PC-3 (cell line): ENCODE data around the gene ZBTB7A.

Experiments
- EZH2 ChIP-seq: fragments of 300-600 bp; sonication (generic); IDR thresholded peaks from one replicate; pipeline ENCODE4 v1.6.1; 2017; ENCODE audit warnings: antibody characterized with exemption, mild to moderate bottlenecking, low read length; ENCODE audit not compliant: unreplicated experiment
- EZH2phosphoT487 ChIP-seq: fragments of 300-600 bp; sonication (generic); IDR thresholded peaks from 2 replicates; pipeline ENCODE4 v1.6.1; 2018; ENCODE audit warnings: mild to moderate bottlenecking, antibody characterized with exemption, low read length, borderline replicate concordance
- TF ChIP-seq, protein P1 (sequence below): fragments of 300-600 bp; sonication (generic); conservative IDR thresholded peaks from 2 replicates; pipeline ENCODE4 v1.5.1; 2017; ENCODE audit warnings: antibody characterized with exemption, low read depth, mild to moderate bottlenecking, low read length

DNA sequence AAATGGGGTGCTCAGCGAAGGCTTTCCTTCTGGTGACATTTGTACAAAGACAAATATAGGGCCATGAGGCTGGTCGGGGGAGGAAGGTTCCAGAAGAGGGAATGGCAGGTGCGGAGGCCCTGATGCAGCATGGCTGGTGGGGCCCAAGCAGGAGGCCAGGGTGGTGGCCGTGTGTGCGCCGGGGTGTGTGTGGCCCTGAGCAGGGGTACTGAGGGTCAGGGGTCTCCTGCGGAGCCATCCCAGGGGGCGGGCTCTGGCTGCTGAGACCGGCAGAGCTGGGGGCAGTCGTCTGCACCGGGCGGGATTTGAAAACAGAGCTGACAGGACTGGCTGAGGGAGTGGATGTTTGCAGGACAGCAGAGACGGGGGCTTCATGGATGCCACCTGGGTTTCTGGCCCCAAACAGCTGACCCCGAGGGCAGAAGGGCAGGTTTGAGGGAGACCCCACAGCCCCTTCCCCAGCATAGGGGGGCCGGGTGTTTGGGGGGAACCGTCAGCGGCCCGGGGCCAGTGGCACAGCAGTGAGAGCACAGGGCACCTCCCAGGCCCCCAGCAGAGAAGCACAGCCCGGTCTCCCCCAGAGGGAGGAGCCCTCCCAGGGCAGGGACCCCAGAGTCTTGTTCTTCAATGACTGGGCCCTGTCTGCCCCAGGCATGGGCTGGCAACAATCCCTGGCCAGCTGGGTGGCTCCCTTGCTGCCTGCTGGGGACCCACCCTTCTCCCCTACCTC, 47.8 kb downstream of the ZBTB7A start:
- no peak for TF ChIP-seq EZH2
- TF ChIP-seq, protein P1, sequence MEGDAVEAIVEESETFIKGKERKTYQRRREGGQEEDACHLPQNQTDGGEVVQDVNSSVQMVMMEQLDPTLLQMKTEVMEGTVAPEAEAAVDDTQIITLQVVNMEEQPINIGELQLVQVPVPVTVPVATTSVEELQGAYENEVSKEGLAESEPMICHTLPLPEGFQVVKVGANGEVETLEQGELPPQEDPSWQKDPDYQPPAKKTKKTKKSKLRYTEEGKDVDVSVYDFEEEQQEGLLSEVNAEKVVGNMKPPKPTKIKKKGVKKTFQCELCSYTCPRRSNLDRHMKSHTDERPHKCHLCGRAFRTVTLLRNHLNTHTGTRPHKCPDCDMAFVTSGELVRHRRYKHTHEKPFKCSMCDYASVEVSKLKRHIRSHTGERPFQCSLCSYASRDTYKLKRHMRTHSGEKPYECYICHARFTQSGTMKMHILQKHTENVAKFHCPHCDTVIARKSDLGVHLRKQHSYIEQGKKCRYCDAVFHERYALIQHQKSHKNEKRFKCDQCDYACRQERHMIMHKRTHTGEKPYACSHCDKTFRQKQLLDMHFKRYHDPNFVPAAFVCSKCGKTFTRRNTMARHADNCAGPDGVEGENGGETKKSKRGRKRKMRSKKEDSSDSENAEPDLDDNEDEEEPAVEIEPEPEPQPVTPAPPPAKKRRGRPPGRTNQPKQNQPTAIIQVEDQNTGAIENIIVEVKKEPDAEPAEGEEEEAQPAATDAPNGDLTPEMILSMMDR = no peak
- TF ChIP-seq EZH2phosphoT487 = no peak
